ENCODE measurements around the gene CARMIL1.
A peak's percentile ranks its signal among the peaks of the same experiment; 100 is the strongest.
"Not testable (repeated sequence)": the region's sequence is repeated elsewhere in the genome, so short reads cannot be mapped to it uniquely, and the experiment has no call there.

Gene CARMIL1

GRCh38 chr6:25414755-25415154 is 135.6 kb downstream of the CARMIL1 start:
- DNase-seq = no peak

- DNase-seq = no peak
These were observed 136.1 kb downstream of the CARMIL1 start for GRCh38 chr6:25415274-25415673.

GRCh38 chr6:25415701-25416100 is 136.5 kb downstream of the CARMIL1 start:
- no peak for DNase-seq

- DNase-seq = no peak
These were observed 138.0 kb downstream of the CARMIL1 start for GRCh38 chr6:25417046-25417605.

GRCh38 chr6:25418454-25419052 is 139.4 kb downstream of the CARMIL1 start:
- DNase-seq = no peak

GRCh38 chr6:25419879-25420278 is 140.7 kb downstream of the CARMIL1 start:
- DNase-seq = no peak

- no peak for DNase-seq
These were observed 144.2 kb downstream of the CARMIL1 start for GRCh38 chr6:25423358-25423757.

- DNase-seq = no peak
These were observed 145.1 kb downstream of the CARMIL1 start for GRCh38 chr6:25424303-25424702.

- no peak for DNase-seq
These were observed 148.4 kb downstream of the CARMIL1 start for GRCh38 chr6:25427549-25427948.

GRCh38 chr6:25428758-25429317 is 149.7 kb downstream of the CARMIL1 start:
- no peak for DNase-seq

GRCh38 chr6:25431306-25431974 is 152.3 kb downstream of the CARMIL1 start:
- DNase-seq = peak; percentile 63

GRCh38 chr6:25431975-25432307 is 152.8 kb downstream of the CARMIL1 start:
- no peak for DNase-seq

- DNase-seq = no peak
These were observed 155.7 kb downstream of the CARMIL1 start for GRCh38 chr6:25434921-25435320.

- no peak for DNase-seq
These were observed 156.3 kb downstream of the CARMIL1 start for GRCh38 chr6:25435416-25435985.

- DNase-seq = no peak
These were observed 157.6 kb downstream of the CARMIL1 start for GRCh38 chr6:25436760-25437159.

- no peak for DNase-seq
These were observed 160.2 kb downstream of the CARMIL1 start for GRCh38 chr6:25439368-25439767.

GRCh38 chr6:25441663-25442270 is 162.6 kb downstream of the CARMIL1 start:
- DNase-seq = peak; percentile 72

- DNase-seq = peak; percentile 92
These were observed 163.7 kb downstream of the CARMIL1 start for GRCh38 chr6:25442898-25443297.

- not testable (repeated sequence) for DNase-seq
These were observed 165.3 kb downstream of the CARMIL1 start for GRCh38 chr6:25444521-25444920.

GRCh38 chr6:25446830-25447569 is 167.8 kb downstream of the CARMIL1 start:
- no peak for DNase-seq

GRCh38 chr6:25447570-25447929 is 168.4 kb downstream of the CARMIL1 start:
- DNase-seq = no peak

- DNase-seq = peak; percentile 58
These were observed 169.9 kb downstream of the CARMIL1 start for GRCh38 chr6:25448965-25449538.
